KOPT-K1 (cell line): ENCODE data around the gene CEP350.
"Not testable (repeated sequence)": the region's sequence is repeated elsewhere in the genome, so short reads cannot be mapped to it uniquely, and the experiment has no call there.

Experiments used
- H3K27ac ChIP-seq: fragments of 200-600 bp; sonication (generic); 2 replicates; pipeline ENCODE4 v1.5.1; 2016; ENCODE audit warnings: antibody characterized with exemption, mild to moderate bottlenecking, low read depth, low read length; ENCODE audit not compliant: poor library complexity, severe bottlenecking
- H3K36me3 ChIP-seq: fragments of 200-600 bp; sonication (generic); 2 replicates; pipeline ENCODE4 v1.5.1; 2017; ENCODE audit warnings: antibody characterized with exemption, mild to moderate bottlenecking, low read length, moderate library complexity; ENCODE audit not compliant: insufficient read depth
- H3K9me3 ChIP-seq: fragments of 200-600 bp; sonication (generic); 2 replicates; pipeline ENCODE4 v1.5.1; 2017; ENCODE audit warnings: antibody characterized with exemption, low read length, mild to moderate bottlenecking; ENCODE audit not compliant: insufficient read depth, poor library complexity, severe bottlenecking

The CEP350 gene

GRCh38 chr1:179995576-179995975 lies 41.0 kb downstream of the CEP350 start:
- no peaks in the 10 kb centered on the region for H3K9me3 ChIP-seq
- H3K27ac ChIP-seq: no peak overlapping the region
- H3K36me3 ChIP-seq: peaks cover 62% of the 10 kb centered on the region

GRCh38 chr1:179996099-179996498 lies 41.5 kb downstream of the CEP350 start:
- Histone ChIP-seq H3K9me3 (no peaks in the 10 kb centered on the region), H3K36me3 (peaks cover 62% of the 10 kb centered on the region), H3K27ac (no peak overlapping the region)

GRCh38 chr1:180000575-180000974 lies 46.0 kb downstream of the CEP350 start:
- peaks cover 79% of the 10 kb centered on the region for H3K36me3 ChIP-seq
- H3K9me3 ChIP-seq: no peaks in the 10 kb centered on the region
- no peak overlapping the region for H3K27ac ChIP-seq

- H3K9me3 ChIP-seq: peaks cover 6% of the 10 kb centered on the region
- H3K27ac ChIP-seq: no peak overlapping the region
- peaks cover 82% of the 10 kb centered on the region for H3K36me3 ChIP-seq
Measured at GRCh38 chr1:180002437-180002836, 47.8 kb downstream of the CEP350 start.

- peaks cover 82% of the 10 kb centered on the region for H3K36me3 ChIP-seq
- H3K27ac ChIP-seq: no peak overlapping the region
- H3K9me3 ChIP-seq: peaks cover 6% of the 10 kb centered on the region
Measured at GRCh38 chr1:180003026-180003695, 48.6 kb downstream of the CEP350 start.

- H3K27ac ChIP-seq, H3K9me3 ChIP-seq: not testable (repeated sequence)
- peaks cover 75% of the 10 kb centered on the region for H3K36me3 ChIP-seq
Measured at GRCh38 chr1:180006762-180007161, 52.2 kb downstream of the CEP350 start.

- H3K27ac ChIP-seq: no peak overlapping the region
- no peaks in the 10 kb centered on the region for H3K9me3 ChIP-seq
- H3K36me3 ChIP-seq: peaks cover 98% of the 10 kb centered on the region
Measured at GRCh38 chr1:180020017-180020416, 65.4 kb downstream of the CEP350 start.

GRCh38 chr1:180026556-180026955 lies 71.9 kb downstream of the CEP350 start:
- Histone ChIP-seq H3K27ac (no peak overlapping the region), H3K9me3 (no peaks in the 10 kb centered on the region), H3K36me3 (peaks cover 89% of the 10 kb centered on the region)

- H3K9me3 ChIP-seq: no peaks in the 10 kb centered on the region
- peaks cover 89% of the 10 kb centered on the region for H3K36me3 ChIP-seq
- H3K27ac ChIP-seq: no peak overlapping the region
Measured at GRCh38 chr1:180027949-180028445, 73.4 kb downstream of the CEP350 start.

GRCh38 chr1:180028864-180029263 lies 74.3 kb downstream of the CEP350 start:
- Histone ChIP-seq H3K36me3 (peaks cover 89% of the 10 kb centered on the region), H3K27ac (no peak overlapping the region), H3K9me3 (no peaks in the 10 kb centered on the region)

GRCh38 chr1:180029524-180030135 lies 75.0 kb downstream of the CEP350 start:
- Histone ChIP-seq H3K9me3 (no peaks in the 10 kb centered on the region), H3K27ac (no peak overlapping the region), H3K36me3 (peaks cover 89% of the 10 kb centered on the region)

- H3K27ac ChIP-seq: no peak overlapping the region
- no peaks in the 10 kb centered on the region for H3K9me3 ChIP-seq
- peaks cover 89% of the 10 kb centered on the region for H3K36me3 ChIP-seq
Measured at GRCh38 chr1:180031664-180032063, 77.1 kb downstream of the CEP350 start.

- no peaks in the 10 kb centered on the region for H3K9me3 ChIP-seq
- H3K27ac ChIP-seq: no peak overlapping the region
- peaks cover 89% of the 10 kb centered on the region for H3K36me3 ChIP-seq
Measured at GRCh38 chr1:180033390-180033789, 78.8 kb downstream of the CEP350 start.

GRCh38 chr1:180040034-180040433 lies 85.4 kb downstream of the CEP350 start:
- H3K27ac ChIP-seq: no peak overlapping the region
- H3K36me3 ChIP-seq: peaks cover 85% of the 10 kb centered on the region
- H3K9me3 ChIP-seq: no peaks in the 10 kb centered on the region

- no peaks in the 10 kb centered on the region for H3K9me3 ChIP-seq
- peaks cover 85% of the 10 kb centered on the region for H3K36me3 ChIP-seq
- H3K27ac ChIP-seq: no peak overlapping the region
Measured at GRCh38 chr1:180041582-180041981, 87.0 kb downstream of the CEP350 start.
